CD4-positive, alpha-beta T cell (primary cell): ENCODE data around the gene IDS. TPM values are rescaled to one million over a fixed set of nuclear protein-coding genes. Genes with fewer than 3 reads are reported as not detected.

ENCODE experiments used
- ATAC-seq: fragments of 200-7000 bp; cut with Tn5 transposase; one replicate; pipeline ENCODE4 v1.10.0; 2022; ENCODE audit warnings: mild to moderate bottlenecking; ENCODE audit not compliant: poor library complexity
- CTCF ChIA-PET: fragments of 350-600 bp; sonication (Branson Sonifier 250); formaldehyde crosslinking; loops from one replicate; lab custom pipeline; 2021; ENCODE audit warnings: antibody characterized with exemption, inconsistent platforms; lab: Charles Lee
- POLR2A ChIA-PET: fragments of 350-600 bp; sonication (Branson Sonifier 250); formaldehyde crosslinking; loops from one replicate; lab custom pipeline; 2021; ENCODE audit warnings: antibody characterized with exemption, inconsistent platforms; lab: Charles Lee
- DNase-seq, 14 experiments: peaks; one replicate each; pipeline ENCODE4 v3.0.0-alpha.2; 2013 to 2020; ENCODE audit warnings: mixed read lengths in 2 of 14
- H3K27ac ChIP-seq, 2 donors: one replicate each; pipeline versions ENCODE4 v1.5.1 to v1.7.0; 2013; ENCODE audit warnings: low read length in 2 of 2, low read depth in 1 of 2, mild to moderate bottlenecking in 1 of 2
- H3K27me3 ChIP-seq, 2 experiments: 1 replicate in 1 of 2; 2 replicates in 1 of 2; pipeline versions ENCODE4 v1.6.1 to v1.7.0; 2013; ENCODE audit warnings: low read length in 2 of 2, control low read depth in 1 of 2, mild to moderate bottlenecking in 1 of 2, moderate library complexity in 1 of 2; ENCODE audit not compliant: insufficient read depth in 2 of 2, control insufficient read depth in 1 of 2
- H3K36me3 ChIP-seq: one replicate; pipeline ENCODE4 v1.6.1; 2013; ENCODE audit warnings: low read length, control low read depth; ENCODE audit not compliant: insufficient read depth
- H3K4me1 ChIP-seq: one replicate; pipeline ENCODE4 v1.6.1; 2013; ENCODE audit warnings: low read length, control low read depth; ENCODE audit not compliant: insufficient read depth
- H3K4me3 ChIP-seq: one replicate; pipeline ENCODE4 v1.5.1; 2013; ENCODE audit warnings: mild to moderate bottlenecking, low read length, moderate library complexity
- H3K9me3 ChIP-seq, 2 experiments: 1 replicate in 1 of 2; 2 replicates in 1 of 2; pipeline versions ENCODE4 v1.6.1 to v1.7.0; 2013; ENCODE audit warnings: low read length in 2 of 2, mild to moderate bottlenecking in 2 of 2, control low read depth in 1 of 2, moderate library complexity in 1 of 2; ENCODE audit not compliant: control insufficient read depth in 1 of 2, insufficient read depth in 1 of 2
- H3K27ac Mint-ChIP-seq: one replicate; pipeline ENCODE4 v1.8.0; 2020; ENCODE audit warnings: mixed read lengths
- H3K27me3 Mint-ChIP-seq: one replicate; pipeline ENCODE4 v1.8.0; 2021; ENCODE audit warnings: mixed read lengths
- H3K36me3 Mint-ChIP-seq: one replicate; pipeline ENCODE4 v1.8.0; 2021; ENCODE audit warnings: low read depth, mixed read lengths
- H3K4me1 Mint-ChIP-seq: one replicate; pipeline ENCODE4 v1.8.0; 2021; ENCODE audit warnings: low read depth, mixed read lengths
- H3K4me3 Mint-ChIP-seq: one replicate; pipeline ENCODE4 v1.8.0; 2020; ENCODE audit warnings: mild to moderate bottlenecking, mixed read lengths
- H3K9me3 Mint-ChIP-seq: one replicate; pipeline ENCODE4 v1.8.0; 2020; ENCODE audit warnings: mixed read lengths
- intact Hi-C, 2 experiments: fragments of 100-400 bp; cut with DNase I in 1 of 2; cut with micrococcal nuclease in 1 of 2; formaldehyde crosslinking; loops; one replicate each; pipeline versions ENCODE4 v1.15.1 to v1.9.0; 2023 to 2025; cut with DNase I, micrococcal nuclease
- total RNA-seq, 174 experiments: library from RNA in 2 of 174; stranded (reverse) in 2 of 174; gene quantifications; one replicate each; pipeline ENCODE4 v1.2.3 and lab custom pipeline; 2021 to 2026
- TF ChIP-seq, protein P1 (sequence below): fragments of 200-600 bp; IDR thresholded peaks from one replicate; pipeline ENCODE4 v1.8.0; 2022; ENCODE audit warnings: antibody characterized with exemption, mild to moderate bottlenecking

The IDS gene
- total RNA-seq, 2 experiments from 2014 or later: 256 to 260 TPM

DNA sequence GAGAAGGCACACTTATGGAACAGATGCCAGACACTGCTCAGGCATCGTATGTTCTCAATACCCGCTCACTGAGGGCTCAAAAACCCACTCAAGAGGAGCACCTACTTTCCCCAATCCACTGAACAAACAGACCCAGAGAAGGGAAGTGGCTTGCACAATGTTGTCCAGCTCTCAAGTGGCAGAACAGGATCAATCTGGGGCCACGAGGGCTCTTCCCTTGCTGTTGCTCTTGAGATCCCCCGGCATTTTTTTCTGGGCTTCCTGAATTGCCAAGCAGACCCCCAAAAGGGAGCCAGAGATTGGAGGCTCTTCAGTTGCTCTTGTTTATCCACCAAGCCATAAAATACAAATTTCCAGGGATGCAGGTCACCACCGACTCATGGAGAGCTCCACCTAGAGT lies 35.7 kb downstream of the IDS start:
- Mint-ChIP-seq H3K36me3 (no peaks in the 10 kb centered on the region), H3K4me1 (peaks cover 4% of the 10 kb centered on the region), H3K27ac (no peak overlapping the region), H3K9me3 (no peaks in the 10 kb centered on the region), H3K27me3 (peaks cover 15% of the 10 kb centered on the region), H3K4me3 (no peak overlapping the region)
- Histone ChIP-seq H3K27me3 (no peaks in the 10 kb centered on the region), H3K9me3 (no peaks in the 10 kb centered on the region), H3K36me3 (no peaks in the 10 kb centered on the region), H3K4me3 (no peak overlapping the region), H3K4me1 (no peaks in the 10 kb centered on the region), H3K27ac (no peak overlapping the region)
- TF ChIP-seq, protein P1, sequence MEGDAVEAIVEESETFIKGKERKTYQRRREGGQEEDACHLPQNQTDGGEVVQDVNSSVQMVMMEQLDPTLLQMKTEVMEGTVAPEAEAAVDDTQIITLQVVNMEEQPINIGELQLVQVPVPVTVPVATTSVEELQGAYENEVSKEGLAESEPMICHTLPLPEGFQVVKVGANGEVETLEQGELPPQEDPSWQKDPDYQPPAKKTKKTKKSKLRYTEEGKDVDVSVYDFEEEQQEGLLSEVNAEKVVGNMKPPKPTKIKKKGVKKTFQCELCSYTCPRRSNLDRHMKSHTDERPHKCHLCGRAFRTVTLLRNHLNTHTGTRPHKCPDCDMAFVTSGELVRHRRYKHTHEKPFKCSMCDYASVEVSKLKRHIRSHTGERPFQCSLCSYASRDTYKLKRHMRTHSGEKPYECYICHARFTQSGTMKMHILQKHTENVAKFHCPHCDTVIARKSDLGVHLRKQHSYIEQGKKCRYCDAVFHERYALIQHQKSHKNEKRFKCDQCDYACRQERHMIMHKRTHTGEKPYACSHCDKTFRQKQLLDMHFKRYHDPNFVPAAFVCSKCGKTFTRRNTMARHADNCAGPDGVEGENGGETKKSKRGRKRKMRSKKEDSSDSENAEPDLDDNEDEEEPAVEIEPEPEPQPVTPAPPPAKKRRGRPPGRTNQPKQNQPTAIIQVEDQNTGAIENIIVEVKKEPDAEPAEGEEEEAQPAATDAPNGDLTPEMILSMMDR: no peak
- DNase-seq (no peak), ATAC-seq (no peak)
- CTCF ChIA-PET: no interaction called here
- POLR2A ChIA-PET: no interaction called here
- intact Hi-C loops: no loop called here

DNA sequence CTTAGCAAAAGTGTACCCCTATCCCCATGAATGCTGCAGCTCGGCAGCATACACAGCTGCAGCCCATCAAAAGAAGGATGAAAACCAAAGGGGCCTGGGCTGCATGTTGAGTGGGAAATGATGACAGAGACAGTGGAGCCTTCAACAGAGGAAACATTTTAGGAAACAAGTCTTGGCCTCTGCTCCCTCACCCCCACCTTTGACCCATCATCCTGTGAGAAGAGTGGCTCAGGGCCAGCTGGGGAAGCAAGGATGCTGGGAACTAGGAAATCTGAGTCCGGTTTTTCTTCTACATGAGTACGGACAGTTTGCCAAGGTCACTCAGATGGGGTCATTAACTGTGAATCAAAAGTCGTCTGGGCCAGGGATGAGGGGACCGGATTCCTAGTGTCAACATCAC lies 37.2 kb downstream of the IDS start:
- H3K27me3 ChIP-seq: no peaks in the 10 kb centered on the region
- no peaks in the 10 kb centered on the region for H3K9me3 ChIP-seq
- Mint-ChIP-seq H3K9me3 (no peaks in the 10 kb centered on the region), H3K27me3 (peaks cover 15% of the 10 kb centered on the region), H3K4me1 (peaks cover 4% of the 10 kb centered on the region), H3K27ac (no peak overlapping the region), H3K36me3 (no peaks in the 10 kb centered on the region), H3K4me3 (no peak overlapping the region)
- ATAC-seq (no peak), DNase-seq (no peak)
- ChIA-PET CTCF (no interaction called here), POLR2A (no interaction called here)
- no peak overlapping the region for H3K4me3 ChIP-seq
- H3K4me1 ChIP-seq: no peaks in the 10 kb centered on the region
- intact Hi-C loops: no loop called here
- H3K36me3 ChIP-seq: no peaks in the 10 kb centered on the region
- TF ChIP-seq, protein P1: no peak
- H3K27ac ChIP-seq: no peak overlapping the region

DNA sequence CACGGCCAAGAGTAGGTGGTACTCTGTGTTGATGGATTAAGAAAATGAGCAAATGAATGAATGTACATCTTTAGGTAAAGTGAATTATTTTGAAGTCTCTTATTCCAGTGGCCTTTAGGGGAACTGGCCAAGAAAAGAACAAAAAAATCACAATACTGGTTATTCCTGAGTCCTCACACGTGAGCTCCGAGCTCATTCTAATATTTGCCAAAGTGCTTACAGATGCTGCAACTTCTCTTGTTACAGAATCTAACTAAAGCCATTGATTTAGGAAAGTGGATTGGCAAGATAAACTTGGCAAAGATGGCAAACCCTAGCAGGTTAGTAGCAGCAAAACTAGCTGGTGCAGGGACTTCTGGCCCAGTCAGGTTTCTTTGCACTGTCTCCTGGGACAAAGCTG lies 37.6 kb downstream of the IDS start:
- ATAC-seq: no peak
- Histone ChIP-seq H3K9me3 (no peaks in the 10 kb centered on the region), H3K4me3 (no peak overlapping the region), H3K27ac (no peak overlapping the region), H3K27me3 (no peaks in the 10 kb centered on the region), H3K4me1 (no peaks in the 10 kb centered on the region), H3K36me3 (no peaks in the 10 kb centered on the region)
- peaks cover 4% of the 10 kb centered on the region for H3K4me1 Mint-ChIP-seq
- H3K9me3 Mint-ChIP-seq: no peaks in the 10 kb centered on the region
- H3K27ac Mint-ChIP-seq: no peak overlapping the region
- intact Hi-C loops: no loop called here
- H3K36me3 Mint-ChIP-seq: no peaks in the 10 kb centered on the region
- POLR2A ChIA-PET: no interaction called here
- DNase-seq: no peak
- CTCF ChIA-PET: no interaction called here
- H3K27me3 Mint-ChIP-seq: peaks cover 15% of the 10 kb centered on the region
- H3K4me3 Mint-ChIP-seq: no peak overlapping the region
- TF ChIP-seq, protein P1: no peak
